HG03460 (cell line): Measurements from ENCODE around the gene FLG.
"Not testable (repeated sequence)": the region's sequence is repeated elsewhere in the genome, so short reads cannot be mapped to it uniquely, and the experiment has no call there.

Source experiments
- ATAC-seq: cut with Tn5 transposase; IDR thresholded peaks from one replicate; pipeline ENCODE4 v1.9.1; 2021; ENCODE audit not compliant: unreplicated experiment

The FLG gene

DNA sequence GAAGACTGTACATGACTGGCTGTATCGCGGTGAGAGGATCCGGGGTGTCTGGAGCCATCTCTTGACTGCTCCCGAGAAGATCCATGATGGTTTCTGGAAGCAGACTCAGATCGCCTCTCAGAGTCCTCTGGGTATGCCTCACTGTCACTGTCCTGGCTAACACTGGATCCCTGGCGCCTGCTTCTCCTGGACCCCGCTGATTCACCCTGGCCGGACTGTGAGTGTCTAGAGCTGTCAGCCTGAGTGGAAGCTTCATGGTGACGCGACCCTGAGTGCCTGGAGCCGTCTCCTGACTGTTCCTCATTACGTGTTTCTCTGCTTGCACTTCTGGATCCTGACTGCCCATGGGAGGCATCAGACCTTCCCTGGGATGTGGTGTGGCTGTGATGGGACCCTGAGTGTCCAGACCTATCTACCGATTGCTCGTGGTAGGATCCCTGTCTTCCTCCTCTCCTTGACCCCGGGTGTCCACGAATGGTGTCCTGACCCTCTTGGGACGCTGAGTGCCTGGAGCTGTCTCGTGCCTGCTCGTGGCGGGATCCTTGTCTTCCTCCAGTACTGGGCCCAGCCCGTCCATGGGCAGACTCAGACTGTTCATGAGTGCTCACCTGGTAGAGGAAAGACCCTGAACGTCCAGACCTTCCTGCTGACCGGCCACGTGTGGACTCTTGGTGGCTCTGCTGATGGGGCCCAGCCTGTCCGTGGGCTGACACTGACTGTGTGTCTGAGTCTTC lies 21.7 kb downstream of the FLG start:
- not testable (repeated sequence) for ATAC-seq

GRCh38 chr1:152256394-152256793 lies 68.6 kb downstream of the FLG start:
- ATAC-seq: not testable (repeated sequence)
